ENCODE data around the gene ZNF576.
A peak's percentile ranks its signal among the peaks of the same experiment; 100 is the strongest.
"Not testable (repeated sequence)": the region's sequence is repeated elsewhere in the genome, so short reads cannot be mapped to it uniquely, and the experiment has no call there.

The ZNF576 gene, protein sequence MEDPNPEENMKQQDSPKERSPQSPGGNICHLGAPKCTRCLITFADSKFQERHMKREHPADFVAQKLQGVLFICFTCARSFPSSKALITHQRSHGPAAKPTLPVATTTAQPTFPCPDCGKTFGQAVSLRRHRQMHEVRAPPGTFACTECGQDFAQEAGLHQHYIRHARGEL

DNA sequence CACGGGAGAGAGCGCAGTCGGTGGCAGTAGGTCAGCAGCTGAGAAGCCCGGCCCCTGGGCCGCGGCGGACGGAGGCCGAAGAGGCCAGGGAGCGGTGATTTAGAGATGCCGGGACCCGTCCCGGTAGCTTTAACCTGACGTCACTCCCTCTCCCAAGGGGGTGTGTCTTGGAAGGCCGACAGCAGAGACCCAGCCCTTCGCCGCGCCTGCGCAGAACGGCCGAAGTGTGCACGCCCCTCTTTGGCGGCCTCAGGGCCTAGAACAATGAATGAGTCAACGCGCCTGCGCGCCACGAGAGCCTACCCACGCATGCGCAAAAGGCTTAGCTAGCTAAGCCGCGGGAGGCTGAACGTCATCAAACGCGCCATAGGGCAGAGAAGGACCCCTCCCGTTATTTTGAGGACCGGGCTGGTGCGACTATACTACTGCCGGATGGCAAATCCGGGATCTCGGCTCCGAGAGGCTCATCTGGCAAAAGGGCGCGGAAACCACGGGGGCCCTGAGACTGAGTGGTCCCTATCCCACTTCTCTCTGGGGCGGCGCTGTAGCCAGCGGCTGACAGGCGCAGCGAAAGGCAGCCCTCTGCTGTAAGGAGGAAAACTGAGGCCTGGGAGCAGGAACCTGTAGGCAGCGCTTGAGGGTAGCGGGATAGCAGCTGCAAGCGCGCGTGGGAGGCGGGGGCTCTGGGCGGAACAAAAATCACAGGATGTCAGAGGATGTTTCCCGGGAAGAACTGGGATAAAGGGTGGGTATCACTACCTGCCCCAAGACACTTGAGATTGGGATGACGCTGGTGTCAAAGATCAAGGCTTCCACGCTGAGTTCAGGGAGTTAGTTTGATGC, at the start of gene ZNF576, which contains the start of gene IRGQ:
TSS of gene ZNF576 (plus strand) at position 597 of the 843 bp plus-strand sequence. CDS start 514 bp downstream, outside the sequence.
TSS of gene IRGQ (minus strand) at position 136 of the 843 bp plus-strand sequence. CDS start 796 bp downstream, outside the sequence.
- DNase-seq (ENCODE audit: low read depth in 2 of 3, low spot score in 2 of 3), result peak; percentile 99 to 100 (median 99)

DNA sequence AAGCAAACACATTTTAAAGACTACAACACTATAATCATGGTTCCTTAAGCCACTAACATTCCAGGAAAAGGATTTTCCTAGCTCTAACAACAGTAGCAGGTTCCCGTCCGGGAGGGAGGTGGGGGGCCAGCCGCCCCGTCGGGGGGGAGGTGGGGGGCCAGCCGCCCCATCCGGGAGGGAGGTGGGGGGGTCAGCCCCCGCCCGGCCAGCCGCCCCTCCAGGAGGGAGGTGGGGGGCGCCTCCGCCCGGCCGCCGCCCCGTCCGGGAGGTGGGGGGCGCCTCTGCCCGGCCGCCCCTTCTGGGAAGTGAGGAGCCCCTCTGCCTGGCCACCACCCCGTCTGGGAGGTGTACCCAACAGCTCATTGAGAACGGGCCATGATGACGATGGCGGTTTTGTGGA, 48.5 kb upstream of the ZNF576 start:
- DNase-seq (ENCODE audit: low read depth in 2 of 3, low spot score in 2 of 3), result not testable (repeated sequence)

DNA sequence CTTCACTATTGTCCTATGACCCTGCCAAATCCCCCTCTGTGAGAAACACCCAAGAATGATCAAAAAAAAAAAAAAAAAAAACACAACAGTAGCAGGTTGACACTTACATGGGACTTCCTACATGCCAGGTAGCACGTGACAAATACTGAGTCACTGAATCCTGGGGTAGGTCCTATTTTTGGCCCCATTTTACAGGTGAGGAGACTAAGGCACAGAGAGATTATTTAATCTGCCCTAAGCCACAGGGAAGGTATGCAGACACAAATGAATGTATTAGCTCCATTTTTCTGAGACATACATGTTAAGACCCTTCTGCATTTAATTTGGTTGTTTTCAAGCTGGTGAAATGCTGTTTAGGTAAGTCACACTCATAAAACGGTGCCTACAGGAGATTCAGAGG, 47.7 kb upstream of the ZNF576 start:
- no peak for DNase-seq (ENCODE audit: low read depth in 2 of 3, low spot score in 2 of 3)

DNA sequence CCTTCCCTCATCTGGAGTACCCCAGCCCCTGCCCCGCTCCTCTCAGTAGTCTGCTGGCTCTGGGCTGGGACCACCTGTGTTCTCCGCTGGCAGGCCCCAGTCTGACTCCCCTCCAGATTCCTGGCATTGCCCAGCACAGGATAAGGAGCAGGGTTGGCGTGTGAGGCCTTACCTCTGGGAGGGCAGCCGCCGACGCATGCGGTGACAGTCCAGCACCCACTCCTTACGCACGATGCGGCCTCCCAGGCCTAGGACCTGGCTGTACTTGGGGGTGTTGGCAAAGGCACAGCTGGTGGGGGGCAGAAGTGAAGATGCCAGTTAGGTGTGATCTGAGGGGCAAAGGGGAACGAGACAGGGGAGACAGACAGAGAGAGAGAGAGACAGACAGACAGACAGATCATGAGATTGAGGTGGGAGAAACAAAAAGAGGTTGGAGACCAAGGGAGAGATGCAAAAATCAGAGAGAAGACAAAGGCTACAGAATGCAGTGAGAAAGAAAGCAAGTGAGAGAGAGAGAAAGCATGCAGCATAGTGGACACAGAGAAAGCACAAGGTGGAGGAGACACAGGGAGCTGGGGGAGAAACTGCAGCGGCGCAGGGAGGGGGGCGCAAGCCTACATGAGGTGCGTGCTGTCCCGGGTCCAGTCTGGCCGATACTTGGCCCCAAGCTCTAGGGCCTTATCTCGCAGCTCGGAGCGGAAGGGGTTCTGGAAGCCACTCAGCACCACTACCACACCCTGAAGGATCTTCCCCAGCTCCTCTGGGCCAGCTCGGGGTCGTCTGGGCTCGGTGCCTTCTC, 44.8 kb upstream of the ZNF576 start:
- no peak for DNase-seq (ENCODE audit: low read depth in 2 of 3, low spot score in 2 of 3)

DNA sequence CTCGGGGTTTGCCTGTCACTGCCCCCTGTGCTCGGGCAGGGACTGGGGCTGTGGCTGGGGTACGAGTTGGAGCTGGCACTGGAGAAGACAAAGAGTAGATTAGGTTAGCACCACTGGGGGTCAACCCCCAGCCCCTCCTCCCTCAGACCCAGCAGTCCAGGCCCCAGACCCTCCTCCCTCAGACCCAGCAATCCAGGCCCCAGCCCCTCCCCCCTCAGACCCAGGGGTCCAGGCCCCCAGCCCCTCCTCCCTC, 44.3 kb upstream of the ZNF576 start:
- no peak for DNase-seq (ENCODE audit: low read depth in 2 of 3, low spot score in 2 of 3)

DNA sequence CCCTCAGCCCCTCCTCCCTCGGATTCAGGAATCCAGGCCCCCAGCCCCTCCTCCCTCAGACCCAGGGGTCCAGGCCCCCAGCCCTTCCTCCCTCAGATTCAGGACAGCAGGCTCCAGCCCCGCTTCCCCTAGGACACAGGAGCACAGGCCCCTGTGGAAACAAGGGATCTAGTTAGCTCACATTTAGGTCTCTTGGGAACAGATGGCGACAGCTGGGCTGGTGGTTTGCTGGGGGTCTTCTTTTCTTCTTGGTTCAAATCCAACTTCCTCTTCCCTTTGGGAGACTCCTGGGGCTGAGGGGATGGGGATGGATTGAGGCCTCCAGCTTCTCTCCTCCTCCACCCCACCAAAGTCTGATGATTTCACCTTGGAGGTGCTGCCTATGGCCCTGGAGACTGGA, 43.8 kb upstream of the ZNF576 start:
- DNase-seq (ENCODE audit: low read depth in 2 of 3, low spot score in 2 of 3), result no peak

DNA sequence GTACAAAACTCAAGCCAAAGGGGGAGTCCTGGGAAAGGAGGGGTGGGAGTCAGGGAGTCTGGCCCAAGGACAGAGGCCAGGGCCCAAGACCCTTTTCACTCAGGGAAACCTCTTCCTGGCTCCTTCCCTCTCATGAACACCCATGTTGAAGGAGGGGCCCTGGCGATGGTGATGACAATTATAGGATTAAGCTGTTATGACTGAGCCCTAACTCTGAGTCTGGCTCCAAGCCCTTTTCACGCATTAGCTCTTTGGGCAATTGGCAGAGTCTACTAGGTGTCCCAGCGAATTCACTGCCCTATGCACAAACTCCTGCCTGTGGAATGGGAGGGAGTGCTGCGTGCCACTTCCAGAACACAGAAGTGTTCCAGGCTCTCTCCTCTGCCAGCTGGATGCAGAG, 42.7 kb upstream of the ZNF576 start:
- no peak for DNase-seq (ENCODE audit: low read depth in 2 of 3, low spot score in 2 of 3)

DNA sequence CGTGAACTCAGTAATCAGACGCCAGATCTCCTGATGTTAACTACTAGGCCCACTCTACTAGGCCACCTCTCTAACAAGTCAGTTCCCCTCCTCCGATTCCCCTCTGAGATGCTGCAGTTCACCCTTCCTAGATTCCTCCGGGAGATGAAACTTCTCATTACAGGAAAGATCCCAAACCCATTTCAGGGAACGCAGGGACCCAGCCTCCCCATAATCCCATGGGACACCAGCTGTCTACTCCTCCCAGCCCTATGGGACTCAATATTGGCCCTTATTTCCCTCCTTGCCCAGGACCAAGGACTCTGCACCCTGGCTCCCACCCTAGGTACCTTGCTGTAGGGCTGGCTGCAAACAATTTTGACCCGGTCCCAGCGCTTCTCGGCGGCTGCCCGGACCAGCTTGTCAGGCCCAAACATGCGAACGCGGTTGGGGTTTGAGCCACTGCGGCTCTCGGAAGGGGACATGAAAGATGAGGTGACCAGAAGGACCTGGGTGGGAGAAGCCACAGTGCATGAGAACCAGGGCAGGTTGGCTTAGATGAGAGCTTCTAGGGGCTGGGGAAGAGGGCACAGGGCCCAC, 42.0 kb upstream of the ZNF576 start:
- no peak for DNase-seq (ENCODE audit: low read depth in 2 of 3, low spot score in 2 of 3)

DNA sequence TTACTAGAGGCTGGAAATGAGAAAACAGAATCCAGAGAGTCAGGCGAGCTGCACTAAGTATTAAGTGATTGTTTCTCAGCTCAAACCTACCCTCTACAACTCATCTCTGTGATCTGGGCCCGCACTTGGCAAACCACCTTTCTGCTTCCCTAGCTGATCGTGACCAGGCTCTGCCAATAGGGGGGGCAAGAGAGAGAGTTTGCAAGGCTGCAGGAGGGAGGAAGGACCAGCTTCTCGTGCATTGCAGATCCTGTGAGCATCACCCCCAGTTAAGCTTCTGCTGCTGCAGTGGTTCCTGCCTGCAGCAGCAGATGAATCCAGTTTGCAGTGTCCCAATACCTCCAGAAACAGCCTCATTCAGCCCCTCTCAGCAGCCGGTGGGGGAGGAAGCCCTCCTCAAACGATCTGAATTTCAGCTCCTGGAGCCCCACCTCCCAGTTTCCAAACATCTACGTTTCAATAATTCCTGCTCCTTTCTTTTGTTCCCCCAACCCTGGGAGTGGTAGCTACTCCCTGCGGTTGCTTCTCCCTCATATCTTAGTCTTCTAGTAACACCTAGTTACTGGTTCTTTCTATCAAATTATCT, 41.1 kb upstream of the ZNF576 start:
- DNase-seq (ENCODE audit: low read depth in 2 of 3, low spot score in 2 of 3), result peak; percentile 40 to 65 (median 61)

DNA sequence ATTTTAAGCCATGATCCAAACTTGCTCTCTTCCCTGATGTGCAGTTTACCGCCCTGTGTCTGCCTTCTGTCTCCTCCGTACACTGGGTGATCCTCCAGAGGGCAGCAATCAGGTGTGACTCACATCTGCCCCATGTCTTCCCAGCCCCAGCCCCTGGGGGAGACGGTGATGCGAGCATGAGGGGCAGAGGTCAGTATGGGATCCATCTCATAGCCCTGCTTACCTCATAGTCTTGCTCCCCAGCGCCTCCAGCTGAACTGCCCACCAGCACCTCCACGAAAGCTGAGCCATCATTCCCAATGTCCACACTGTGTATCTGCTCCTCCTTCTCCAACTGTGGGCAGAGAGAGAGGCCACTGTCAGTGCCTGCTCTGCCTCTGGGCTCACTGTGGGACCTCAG, 35.7 kb upstream of the ZNF576 start:
- DNase-seq (ENCODE audit: low read depth in 2 of 3, low spot score in 2 of 3), result no peak

DNA sequence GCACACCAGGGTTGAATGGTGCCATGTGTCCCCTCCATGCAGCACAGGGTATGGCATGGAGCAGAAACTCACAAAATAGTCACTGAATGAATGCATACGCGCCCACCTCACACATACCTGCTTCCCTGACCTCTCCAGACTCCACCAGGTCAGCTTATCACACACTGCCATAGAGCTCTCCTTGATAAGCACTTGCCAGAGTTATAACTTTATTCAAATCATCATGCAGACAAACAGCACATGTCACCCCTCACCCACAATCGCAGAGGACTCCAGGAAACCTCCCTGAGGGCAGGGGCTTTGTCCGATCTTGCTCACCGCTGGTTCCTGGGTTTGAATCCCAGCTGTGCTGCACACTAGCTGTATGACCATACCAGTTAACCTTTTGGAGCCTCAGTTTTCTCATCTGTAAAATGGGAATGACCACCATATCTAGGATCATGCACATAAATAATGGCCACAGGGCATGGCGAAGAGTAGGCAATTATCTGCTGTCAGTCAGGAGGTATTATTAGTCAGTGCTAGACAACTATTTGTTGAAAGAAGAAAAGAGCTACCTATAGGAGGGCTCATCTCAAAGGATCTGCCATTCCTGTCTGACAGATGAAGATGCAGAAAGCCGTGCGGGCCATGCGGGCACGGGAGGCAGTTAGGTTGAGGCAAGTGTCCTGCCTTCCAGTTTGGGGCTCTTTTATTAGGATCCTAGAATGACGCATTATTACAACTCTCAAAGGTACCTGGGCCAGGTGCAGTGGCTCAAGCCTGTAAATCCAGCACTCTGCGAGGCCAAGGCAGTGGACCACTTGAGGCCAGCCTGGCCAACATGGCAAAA, 35.0 kb upstream of the ZNF576 start:
- no peak for DNase-seq (ENCODE audit: low read depth in 2 of 3, low spot score in 2 of 3)

DNA sequence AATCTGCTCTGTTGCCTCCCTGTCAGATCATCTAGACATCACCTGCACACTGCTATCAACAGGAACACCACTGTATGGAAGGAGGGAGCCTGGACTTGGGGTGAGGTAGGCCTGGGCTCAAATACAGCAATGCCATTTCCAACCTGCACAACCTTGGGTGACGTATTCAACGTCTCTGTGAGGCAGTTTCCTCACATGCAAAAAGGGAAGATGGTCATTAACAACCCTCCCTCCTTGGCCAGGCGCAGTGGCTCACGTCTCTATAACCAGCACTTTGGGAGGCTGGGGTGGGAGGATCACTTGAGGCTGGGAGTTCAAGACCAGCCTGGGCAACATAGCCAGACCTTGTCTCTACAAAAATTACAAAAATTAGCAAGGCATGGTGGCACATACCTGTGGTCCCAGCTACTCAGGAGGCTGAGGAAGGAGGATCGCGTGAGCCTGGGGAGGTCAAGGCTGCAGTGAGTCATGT, 34.1 kb upstream of the ZNF576 start:
- DNase-seq (ENCODE audit: low read depth in 2 of 3, low spot score in 2 of 3), result no peak

DNA sequence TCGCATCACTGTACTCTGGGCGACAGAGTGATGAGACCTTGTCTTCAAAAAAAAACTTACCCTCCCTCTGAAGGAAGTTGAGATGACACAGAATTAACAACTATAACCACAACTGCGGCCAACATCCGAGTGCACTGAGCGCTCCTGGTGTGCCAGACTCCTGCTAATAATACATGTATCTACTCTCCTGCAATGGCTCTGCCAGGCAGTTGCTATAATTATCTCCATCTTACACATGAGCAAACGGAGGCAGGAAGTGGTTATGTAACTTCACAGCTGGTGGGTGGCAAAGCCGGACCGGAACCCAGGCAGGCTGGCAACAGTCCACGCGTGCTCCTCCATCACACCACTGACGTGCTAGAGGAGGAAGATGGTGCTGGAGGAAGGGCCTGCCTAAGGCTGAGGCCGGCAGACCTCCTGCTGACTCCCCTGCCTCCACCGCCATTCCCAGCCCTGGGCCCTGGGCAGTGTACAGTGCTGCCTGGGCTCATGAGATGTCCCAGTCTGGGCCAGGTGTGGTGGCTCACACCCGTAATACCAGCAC, 33.6 kb upstream of the ZNF576 start:
- peak in 2 of 3 experiments; percentile 38 to 54 for DNase-seq (ENCODE audit: low read depth in 2 of 3, low spot score in 2 of 3)

DNA sequence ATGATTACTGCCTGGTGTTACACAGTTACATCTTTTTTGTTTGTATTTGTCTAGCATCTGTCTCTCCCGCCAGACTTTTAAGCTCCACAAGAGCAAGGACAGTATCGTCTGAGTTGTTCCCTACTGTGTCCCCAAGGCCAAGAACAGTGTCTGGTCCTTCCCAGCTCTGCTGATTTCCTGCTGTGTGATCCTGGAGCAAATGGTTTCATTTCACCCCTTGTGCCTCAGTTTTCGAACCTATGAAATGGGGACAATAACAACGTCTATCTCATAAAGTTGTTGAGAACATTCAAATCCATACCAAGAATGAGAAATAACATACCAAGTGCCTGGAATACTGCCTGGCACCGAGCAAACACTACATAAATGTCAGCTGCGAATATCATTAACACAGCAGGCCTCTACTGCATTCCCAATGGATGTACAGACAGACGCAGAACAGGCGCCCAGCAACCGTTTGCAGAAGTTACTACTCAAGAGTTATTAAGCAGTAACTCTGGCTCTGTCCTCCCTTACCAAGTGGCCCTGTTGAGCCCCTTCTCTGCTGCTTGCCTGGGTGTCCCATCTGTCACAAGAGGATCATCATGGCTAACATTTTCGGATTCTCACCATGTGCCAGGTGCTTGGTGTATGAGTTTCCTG, 32.5 kb upstream of the ZNF576 start:
- DNase-seq (ENCODE audit: low read depth in 2 of 3, low spot score in 2 of 3), result no peak

DNA sequence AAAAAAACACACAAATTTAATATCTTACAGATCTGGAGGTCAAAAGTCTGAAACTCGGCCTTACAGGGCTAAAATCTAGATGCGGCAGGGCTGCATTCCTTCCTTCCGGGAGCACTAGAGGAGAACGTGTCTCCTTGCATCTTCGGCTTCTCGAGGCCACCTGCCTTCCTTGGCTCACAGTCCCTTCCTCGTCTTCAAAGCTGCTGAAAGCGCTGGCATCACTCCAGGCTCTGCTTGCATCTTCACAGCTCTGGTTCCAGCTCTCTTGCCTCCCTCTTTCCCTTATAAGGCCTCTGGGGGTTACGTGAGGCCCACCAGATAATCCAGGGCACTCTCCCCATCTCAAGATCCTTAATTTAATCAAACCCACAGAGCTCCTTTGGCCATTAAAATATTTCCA, 31.6 kb upstream of the ZNF576 start:
- DNase-seq (ENCODE audit: low read depth in 2 of 3, low spot score in 2 of 3), result no peak

DNA sequence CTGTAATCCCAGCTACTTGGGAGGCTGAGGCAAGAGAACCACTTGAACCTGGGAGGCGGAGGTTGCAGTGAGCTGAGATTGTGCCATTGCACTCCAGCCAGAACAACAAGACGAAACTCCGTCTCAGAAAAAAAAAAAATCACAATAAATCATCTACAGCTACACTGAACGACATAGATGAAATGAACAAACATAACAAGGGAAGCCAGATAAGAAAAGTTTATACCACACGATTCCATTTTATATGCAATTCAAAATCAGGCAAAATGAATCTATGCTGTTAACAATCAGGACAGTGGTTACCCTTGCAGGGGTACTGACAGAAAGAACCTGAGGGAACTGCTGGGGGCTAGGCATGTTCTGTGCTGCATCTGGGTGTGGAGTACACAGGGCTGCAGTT, 26.7 kb upstream of the ZNF576 start:
- DNase-seq (ENCODE audit: low read depth in 2 of 3, low spot score in 2 of 3), result no peak

DNA sequence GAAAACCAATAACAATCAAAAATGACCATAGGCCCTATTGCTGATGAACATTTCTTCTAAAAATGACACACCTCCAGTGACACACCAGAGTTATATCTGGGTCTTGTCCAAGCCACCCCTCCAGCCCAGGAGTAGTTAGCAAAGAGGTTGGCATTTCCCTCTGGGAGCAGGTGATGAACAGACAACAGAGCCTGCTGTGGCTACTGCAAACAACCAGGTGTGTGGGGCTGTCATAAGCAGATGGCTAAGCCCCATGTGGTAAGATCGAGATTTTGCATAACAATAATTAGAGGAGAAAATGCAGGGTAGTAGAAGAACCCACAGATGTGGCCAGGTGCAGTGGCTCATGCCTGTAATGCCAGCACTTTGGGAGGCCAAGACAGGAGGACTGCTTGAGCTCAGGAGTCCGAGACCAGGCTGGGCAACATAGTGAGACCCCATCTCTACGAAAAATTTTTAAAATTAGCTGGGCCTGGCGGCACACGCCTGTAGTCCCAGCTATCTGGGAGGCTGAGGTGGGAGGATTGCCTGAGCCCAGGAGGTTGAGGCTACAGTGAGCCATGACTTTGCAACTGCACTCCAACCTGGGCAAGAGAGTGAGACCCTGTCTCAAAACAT, 26.1 kb upstream of the ZNF576 start:
- DNase-seq (ENCODE audit: low read depth in 2 of 3, low spot score in 2 of 3), result no peak

DNA sequence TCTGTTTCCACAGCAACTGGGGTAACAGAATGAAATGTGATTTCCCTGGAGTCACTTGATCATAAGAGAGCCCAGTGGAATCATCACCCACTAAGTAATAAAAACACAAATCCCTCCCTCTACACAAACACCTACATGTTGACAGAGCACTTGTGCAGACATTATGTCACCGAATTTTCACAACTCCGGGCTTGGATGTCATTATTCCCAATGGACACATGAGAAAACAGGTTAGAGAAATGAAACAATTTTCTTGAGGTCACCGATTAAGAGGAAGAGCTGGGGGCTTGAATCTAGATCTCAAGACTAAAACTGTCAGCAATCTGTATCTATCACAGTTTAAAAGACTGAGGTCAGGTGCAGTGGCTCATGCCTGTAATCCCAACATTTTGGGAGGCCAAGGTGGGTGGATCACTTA, 24.2 kb upstream of the ZNF576 start:
- no peak for DNase-seq (ENCODE audit: low read depth in 2 of 3, low spot score in 2 of 3)

Data from activated CD8-positive, alpha-beta memory T cell treated with anti-CD3 and anti-CD28 coated beads for 48 hours (primary cell).